Thyroid gland (tissue), 4 donors: ENCODE data around the gene NAALADL2.

Experiments used
- POLR2A ChIP-seq, 2 donors: fragments of 450-650 bp; IDR thresholded peaks; one replicate each; pipeline ENCODE4 v1.6.1; 2017; ENCODE audit warnings: antibody characterized with exemption in 2 of 2, mild to moderate bottlenecking in 2 of 2, moderate library complexity in 1 of 2
- TF ChIP-seq, protein P1 (sequence below), 6 experiments: fragments of 200-600 bp in 3 of 6; fragments of 450-650 bp in 3 of 6; sonication (generic) in 3 of 6; IDR thresholded peaks; one replicate each; pipeline ENCODE4 v1.5.1; 2016 to 2019; ENCODE audit warnings: antibody characterized with exemption in 6 of 6, mild to moderate bottlenecking in 2 of 6, inconsistent platforms in 1 of 6, moderate library complexity in 1 of 6

DNA sequence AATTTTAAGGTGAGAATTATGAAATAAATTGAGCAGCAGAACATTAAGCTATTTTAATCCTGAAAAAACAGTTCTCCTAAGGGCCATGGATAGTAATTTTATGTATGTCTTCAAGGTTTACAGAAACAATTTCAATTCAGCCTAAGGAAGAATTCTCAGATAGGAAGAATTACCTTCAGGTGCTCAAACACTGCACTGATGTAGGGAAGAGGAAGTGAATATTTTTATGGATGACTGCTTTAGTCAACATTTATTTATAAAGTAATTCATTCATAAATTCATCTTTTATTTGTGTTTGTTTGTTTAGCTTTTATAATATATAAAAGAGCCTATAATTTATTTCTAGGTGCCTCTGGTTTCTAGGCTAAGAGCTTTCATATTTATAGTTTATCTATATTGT lies 620.7 kb downstream of the NAALADL2 start:
- TF ChIP-seq, protein P1, sequence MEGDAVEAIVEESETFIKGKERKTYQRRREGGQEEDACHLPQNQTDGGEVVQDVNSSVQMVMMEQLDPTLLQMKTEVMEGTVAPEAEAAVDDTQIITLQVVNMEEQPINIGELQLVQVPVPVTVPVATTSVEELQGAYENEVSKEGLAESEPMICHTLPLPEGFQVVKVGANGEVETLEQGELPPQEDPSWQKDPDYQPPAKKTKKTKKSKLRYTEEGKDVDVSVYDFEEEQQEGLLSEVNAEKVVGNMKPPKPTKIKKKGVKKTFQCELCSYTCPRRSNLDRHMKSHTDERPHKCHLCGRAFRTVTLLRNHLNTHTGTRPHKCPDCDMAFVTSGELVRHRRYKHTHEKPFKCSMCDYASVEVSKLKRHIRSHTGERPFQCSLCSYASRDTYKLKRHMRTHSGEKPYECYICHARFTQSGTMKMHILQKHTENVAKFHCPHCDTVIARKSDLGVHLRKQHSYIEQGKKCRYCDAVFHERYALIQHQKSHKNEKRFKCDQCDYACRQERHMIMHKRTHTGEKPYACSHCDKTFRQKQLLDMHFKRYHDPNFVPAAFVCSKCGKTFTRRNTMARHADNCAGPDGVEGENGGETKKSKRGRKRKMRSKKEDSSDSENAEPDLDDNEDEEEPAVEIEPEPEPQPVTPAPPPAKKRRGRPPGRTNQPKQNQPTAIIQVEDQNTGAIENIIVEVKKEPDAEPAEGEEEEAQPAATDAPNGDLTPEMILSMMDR (IDR thresholded peaks at IDR 0.05), result no peak
- TF ChIP-seq POLR2A (IDR thresholded peaks at IDR 0.05), result no peak
